Stimulated activated naive CD4-positive, alpha-beta T cell (primary cell): ENCODE measurements around the gene INPP5E.
A peak's percentile ranks its signal among the peaks of the same experiment; 100 is the strongest.

Experiments
- DNase-seq, 6 experiments: peaks; one replicate each; lab custom pipeline; 2025; lab: John Stamatoyannopoulos, UW

Gene INPP5E

DNA sequence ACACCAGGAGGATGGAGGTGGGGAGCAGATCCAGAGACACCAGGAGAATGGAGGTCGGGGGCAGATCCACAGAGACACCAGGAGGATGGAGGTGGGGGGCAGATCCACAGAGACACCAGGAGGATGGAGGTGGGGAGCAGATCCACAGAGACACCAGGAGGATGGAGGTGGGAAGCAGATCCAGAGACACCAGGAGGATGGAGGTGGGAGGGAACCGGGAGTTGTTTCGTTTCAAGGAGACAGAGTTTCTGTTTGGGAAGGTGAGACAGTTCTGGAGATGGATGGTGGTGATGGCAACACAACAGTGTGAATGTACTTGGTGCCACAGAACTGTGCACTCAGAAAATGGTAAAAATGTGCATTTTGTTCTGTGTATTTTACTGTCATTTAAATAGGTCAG, 9.0 kb upstream of the INPP5E start:
- no peak for DNase-seq

DNA sequence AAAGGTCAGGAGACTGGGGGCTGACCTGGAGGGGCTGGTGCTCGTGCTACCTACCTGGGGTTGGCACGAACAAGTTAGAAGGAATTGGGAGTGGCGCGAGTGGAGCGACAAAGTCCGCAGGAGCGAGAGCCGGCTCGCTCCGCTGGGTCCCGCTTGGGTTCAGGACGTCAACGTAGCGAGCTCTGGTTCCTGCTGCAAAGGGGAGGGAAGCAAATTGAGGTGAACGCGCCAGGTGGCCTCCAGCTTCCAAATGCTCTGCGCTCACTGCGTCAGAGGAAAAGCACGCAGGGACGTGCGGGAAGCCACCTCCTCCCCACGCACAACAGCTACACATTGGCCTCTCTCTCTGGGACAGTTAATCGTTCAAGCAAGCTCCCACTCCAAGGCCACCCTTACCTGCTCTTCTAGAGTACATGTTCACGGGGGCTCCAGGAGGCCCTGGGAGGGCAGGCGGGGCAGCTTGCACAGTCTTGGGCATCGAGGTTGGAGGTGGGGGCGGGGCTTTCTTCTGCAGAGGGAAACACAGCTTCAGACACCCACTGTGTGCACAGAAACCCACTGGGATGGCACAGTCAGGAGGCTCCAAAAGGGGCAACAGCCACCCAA, 7.6 kb upstream of the INPP5E start:
- DNase-seq, result no peak

DNA sequence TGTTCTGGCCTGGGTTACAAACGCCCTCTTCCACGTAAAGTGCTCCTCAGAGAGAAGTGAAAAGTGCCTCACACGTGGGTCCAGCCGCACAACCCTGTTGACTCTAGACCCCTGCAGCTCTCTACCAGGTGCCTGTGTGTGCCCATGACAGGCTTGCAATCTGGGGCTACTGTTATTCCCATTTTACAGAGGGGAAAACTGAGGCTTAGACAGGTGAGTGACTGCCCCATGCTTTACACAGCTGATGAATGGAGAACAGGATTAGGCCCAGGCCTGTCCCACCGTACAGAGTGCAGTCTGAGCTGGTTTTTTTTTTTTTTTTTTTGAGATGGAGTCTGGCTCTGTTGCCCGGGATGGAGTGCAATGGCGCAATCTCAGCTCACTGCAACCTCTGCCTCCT, 6.2 kb upstream of the INPP5E start:
- DNase-seq, result no peak

DNA sequence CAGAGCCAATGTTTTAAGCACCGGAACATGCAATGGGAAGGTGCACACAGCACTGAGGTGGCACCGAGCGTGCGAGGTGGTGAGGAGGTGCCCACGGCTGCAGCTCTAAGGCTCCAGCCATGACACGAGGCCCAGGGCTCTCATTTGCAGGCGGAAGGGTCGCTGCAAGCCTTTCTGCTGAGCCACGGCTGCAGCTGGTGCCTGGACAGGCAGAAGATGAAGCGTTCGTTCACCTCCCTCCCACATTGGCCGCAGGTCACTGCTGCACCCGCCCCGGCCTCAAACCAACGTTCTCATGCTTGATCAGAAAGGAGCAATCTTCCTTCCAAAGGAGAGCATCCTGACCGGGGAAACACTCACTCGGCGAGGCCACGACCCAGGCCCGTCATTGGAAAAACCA, 4.5 kb upstream of the INPP5E start:
- DNase-seq, result no peak

DNA sequence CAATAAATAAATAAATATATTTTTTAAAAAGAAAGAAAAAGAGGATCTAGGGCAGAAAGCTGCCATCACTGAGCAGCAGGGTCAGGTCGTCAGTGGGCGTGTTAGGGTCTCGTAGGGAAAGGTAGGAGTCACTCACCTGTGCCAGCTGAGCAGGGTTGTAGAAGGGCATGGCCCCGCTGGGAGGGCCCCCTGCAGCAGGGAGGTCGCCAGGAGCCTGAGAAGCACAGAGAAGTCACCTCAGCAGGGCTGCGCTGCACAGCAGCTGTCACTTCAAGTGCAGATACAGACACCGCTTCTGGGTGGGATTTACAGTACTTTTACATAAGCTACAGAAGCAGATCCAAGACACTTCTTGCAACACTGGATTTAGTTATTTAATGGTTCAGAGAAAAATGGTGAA, 4.0 kb upstream of the INPP5E start:
- DNase-seq, result no peak

DNA sequence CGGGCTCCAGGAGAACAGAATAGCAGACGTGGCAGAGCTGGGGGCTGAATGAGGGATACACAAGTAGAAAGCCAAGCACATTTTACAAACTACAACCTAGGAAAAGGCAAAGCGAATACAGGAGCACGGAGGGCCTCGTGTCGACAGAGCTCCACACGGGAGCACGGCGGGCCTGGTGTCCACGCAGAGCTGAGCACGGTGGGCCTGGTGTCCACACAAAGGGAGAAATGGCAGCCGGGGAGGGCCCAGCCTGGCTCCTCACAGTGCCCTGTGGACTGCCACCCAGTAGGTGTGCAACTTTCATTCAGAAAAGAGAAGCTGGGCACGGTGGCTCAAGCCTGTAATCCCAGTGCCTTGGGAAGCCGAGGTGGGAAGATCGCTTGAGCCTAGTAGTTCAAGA, 3.4 kb upstream of the INPP5E start:
- DNase-seq, result no peak

DNA sequence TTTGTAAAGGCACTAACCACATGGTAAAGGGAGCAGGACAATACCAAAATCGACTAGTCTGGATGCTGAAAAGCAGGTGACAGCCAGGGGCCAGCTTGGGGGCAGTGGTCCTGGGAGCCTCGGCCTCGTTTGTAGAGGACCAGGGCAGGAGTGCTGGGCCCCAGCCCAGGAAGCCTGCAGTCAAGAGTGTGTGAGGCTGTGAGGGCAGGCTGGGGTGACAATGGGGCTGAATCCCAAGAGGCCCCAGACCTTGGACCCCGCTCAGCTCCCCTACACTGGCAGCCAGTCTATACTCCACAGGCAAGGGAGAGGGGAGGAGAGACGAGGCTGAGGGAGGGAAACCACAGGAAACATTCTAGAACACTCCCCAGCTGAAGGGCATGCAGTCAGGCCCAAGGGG, 2.6 kb upstream of the INPP5E start:
- DNase-seq, result no peak

DNA sequence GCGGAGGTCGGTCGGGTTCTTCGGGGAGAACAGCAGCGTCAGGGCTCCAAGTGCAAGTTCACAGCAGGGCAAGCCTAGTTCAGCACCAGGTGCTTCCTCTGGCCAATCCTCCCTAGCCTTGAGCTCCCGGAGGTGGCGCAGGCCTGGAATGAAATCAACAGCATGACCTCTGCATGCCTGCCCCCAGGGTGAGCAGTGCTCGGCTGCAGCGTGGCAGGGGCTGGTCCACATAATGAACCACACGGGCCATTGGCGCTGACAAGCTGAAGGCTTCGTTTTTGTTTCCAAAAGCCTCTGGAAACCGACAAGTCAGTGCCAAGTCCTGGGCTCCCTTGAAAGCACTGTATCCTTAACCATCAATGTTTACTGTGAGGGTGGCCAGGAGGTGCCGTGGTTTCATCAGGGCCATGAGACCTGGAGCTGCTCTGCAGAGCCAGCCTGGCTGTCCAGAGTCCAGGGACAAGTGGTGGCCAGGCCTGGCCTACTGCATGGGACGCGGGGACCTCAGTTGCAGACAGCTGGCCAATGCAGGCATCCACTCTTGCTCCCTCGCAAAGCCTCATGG, 2.1 kb upstream of the INPP5E start:
- no peak for DNase-seq

DNA sequence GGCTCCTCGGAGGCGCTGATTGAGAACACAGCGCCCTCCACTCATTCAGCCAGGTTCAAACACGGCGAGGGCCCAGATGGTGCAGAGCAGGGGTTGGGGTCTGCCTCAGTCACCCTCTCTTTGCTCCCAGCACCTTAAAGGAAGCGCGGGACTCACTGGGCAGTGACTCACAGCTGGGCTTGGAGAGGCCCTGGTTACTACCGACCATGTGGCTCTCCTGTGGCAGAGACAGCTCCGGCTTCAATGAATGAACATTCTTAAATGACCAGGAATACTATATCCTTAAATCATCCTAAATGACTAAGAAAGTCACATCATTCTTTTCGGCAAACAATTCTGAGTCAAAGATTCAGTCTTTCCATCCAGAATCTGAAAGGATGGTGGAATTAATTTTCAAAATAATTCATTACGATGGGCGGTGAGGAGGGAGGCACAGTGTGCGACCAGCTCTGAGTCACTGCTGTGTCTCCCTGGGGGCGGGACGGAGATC, 1.6 kb upstream of the INPP5E start:
- DNase-seq, result no peak

DNA sequence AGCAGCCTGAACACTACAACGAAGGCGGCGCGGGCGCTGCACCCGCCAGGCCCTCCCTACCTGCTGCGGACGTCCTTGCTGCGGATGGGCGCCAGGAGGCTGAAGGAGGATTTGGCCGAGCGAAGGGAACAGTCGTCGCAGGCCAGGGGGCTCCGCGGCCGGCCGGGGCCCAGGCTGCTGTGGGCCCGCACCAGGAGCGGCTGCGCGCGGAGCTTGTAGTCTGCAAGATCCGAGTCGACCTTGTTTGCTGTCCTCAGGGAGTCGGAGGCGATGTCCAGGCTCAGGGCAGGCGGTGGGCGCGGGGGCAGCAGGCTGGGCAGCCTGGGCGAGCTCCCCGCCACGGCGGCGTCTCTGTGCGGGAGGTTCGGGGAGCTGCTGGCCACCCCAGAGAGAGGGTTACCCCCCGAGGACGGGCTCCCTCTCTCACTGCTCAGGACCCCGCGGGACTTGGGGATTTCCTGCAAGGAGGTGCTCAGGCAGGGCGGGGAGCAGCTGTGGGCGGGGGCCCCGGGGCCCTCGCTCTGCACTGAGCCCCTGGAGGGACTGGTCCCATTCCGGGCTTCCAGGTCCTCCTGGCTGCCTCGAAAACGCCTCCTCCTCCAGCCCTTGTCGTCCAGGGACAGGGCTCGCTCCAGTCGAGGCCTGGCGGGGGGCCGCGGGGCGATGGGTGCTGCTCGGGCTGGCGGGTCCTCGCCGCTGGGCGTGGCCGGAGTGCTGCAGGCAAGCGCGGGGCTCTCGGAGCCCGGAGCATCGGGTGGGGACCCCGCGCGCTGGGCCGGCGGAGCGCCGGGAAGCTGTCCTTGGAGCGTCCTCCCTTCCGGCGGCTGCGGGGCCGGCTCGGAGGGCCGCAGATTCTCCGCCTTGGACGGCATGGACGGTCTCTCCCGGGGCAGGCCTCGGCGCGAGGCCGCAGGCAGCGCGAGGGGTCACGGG, 831 bp downstream of the INPP5E start:
- peak; percentile 25 to 48 (median 42) for DNase-seq

DNA sequence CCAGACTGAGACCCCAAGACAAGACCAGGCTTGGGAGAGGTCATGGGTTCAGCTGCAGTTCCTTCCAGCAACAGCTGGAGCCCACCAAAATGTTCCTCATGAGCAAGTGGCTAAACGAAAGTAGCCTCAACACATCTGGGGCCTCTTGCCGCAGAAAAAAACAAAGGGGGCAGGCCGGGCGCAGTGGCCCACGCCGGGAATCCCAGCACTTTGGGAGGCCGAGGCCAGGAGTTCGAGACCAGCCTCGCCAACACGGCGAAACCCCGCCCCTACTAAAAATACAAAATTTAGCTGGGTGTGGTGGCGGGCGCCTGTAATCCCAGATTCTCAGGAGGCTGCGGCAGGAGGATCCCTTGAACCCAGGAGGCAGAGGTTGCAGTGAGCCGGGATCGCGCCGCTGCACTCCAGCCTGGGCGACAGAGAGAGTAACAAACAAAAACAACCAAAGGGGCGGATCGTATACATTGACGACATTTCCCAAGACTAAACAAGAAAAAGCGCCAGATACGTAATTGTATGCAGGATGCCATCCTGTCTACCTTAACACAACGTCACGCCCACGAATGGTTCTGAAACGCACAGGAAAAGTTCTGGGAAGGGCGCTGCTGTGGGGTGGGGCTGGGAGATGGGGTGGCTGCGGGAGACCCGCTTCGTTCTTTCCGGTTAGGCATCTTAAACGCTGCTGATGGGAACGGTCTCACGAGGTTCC, 1.7 kb downstream of the INPP5E start:
- DNase-seq, result peak in 1 of 6 experiments; percentile 23

DNA sequence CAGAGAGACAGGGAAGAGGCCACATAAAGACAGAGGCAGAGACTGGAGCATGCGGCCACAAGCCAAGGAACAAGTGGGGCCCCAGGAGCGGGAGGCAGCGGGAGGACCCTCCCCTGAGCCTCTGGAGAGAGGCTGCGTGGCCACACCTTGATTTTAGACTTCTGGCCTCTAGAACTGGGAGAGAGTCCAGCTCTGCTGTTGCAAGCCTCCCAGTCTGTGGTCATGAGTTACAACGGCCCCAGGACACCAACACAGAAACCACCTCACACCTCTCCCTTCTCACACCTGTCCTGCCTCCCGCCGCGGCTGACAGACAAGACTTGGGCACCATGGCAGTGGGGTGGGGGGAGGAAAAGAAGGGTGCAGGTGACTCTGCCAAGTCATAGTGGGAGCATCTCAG, 2.2 kb downstream of the INPP5E start:
- no peak for DNase-seq

DNA sequence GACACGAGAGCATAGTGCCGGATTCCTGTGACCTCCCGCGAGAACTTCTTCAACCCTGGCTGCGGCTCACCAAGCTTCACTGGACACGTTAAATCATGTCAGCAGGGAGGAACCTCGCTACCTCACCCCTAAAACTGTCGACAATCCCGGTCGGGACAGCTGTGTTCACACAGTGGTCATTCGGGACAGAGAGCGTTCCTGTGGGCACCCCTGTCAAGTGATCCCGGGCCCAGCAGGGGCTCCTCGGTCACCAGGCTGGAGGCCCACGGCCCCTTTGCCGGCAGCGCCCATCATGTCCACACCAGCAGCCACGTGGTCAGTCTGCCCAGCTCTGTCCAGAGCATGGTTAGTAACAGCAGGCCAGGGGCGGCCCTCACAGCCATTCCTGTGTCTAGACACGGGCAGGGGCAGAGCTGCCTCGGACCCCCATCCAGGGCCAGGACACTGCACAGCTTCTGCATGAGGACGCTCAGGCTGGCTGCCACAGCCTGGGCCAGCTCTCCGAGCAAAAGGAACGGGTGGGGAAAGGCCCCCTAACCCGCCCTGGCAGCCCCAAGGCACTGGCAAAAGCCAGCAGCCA, 3.5 kb downstream of the INPP5E start:
- no peak for DNase-seq

DNA sequence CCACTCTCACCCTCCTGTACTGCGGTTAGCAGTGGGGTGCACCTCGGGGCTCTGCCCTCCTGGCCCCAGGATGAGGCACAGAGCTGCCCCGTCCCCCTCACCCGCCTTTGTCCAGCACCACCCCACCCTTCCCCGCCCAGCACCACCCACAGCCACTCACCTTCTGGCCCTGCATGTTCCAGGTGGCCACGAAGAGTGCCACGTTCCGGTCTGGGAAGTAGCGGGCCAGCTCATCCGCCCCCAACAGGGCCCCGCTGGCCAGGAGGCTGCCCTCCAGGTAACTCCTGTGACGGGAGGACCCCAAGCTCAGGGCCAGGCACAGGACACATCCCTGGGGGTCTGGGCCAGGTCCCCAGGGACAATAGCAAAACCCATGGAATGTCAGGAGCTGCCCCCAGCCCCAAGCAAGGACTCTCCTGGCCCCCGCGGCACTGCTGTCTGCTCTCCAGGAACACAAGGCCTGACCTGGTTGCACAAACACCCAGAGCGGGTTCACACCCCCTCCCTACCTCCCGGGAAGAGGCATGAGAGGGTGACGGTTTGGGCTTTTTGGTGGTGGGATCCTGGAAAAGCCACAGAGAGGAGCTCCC, 5.0 kb downstream of the INPP5E start:
- no peak for DNase-seq

DNA sequence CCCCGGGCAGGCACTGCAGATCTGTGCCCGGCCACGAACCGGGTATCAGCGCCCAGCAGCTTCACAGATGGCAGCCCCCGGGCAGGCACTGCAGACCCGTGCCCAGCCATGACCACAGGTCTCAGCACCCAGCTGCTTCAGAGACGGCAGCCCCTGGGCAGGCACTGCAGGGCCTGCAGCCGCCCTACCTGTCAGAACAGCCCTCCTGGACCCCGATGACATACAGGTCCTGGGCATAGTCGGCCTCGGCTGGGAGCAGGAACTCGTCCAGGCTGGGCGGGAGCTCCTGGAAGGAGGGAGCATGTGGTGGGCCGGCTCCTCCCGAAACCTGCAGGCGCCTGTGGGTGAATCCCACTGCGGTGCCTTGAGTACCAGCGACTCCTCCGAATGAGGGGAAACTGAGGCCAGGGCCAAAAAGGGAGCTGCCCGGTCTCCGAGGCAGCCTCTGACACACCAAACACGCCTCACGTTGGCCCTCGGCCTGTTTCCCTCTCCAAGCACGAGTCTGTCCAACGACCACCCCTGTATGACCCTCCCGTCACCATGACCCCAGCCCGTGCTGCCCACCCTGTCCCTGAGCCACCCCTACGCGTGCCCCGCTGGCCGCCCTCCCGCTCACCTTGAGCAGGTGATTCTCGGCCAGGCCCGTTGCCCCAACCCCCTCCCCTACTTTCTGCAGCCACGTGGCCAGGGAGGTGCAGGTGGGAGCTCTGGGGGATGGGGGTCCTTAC, 5.6 kb downstream of the INPP5E start:
- no peak for DNase-seq

DNA sequence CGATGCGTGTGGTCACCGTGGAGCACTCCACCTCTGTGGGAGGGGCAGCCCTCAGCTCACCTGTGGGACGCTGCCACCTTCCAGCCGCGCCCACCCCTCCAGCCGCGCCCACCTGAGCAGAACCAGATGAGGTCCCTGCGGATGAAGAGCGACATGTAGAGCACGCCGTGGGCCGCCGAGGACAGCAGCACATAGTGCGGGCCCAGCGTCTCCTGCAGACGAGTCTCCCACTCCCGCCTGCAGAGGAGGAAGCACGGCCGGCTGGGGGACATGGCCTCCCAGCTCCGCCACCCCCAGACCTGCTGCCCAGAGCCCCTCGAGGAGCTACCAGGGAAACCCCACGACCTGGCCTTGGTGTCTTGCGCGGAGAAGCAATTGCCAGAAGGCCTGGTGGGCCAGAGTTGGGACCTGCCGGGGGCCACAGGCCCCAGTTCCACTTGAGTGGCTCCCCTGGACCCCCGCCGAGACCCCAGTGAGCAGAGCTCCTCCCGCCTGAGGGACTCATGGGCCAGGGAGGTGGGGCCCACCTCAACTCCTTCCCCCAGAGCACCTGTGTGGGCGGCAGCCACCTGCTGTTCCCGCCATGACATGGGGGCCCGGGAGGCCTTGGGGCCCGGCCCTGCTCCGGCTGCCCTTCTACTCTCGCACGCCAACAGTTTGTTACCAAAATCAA, 6.5 kb downstream of the INPP5E start:
- DNase-seq, result no peak

DNA sequence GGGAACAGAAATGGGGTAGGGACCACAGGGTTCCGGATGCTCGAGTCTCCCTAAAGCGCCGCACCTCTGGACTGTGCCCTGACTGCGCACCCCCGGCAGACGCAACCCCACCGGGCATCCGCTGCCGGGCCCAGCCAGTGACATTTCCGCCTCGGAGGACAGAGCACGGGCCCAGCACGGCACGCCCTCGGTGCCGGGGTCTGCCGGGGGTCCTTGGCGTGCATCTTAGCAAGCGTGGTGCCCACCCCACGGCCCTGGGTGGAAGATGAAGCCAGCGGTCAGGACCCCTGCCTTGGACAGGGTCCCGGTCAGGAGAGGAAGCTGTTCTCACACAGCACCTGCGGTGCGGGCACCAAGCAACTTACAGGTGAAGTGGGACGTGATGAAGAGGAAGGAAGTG, 7.1 kb downstream of the INPP5E start:
- no peak for DNase-seq

DNA sequence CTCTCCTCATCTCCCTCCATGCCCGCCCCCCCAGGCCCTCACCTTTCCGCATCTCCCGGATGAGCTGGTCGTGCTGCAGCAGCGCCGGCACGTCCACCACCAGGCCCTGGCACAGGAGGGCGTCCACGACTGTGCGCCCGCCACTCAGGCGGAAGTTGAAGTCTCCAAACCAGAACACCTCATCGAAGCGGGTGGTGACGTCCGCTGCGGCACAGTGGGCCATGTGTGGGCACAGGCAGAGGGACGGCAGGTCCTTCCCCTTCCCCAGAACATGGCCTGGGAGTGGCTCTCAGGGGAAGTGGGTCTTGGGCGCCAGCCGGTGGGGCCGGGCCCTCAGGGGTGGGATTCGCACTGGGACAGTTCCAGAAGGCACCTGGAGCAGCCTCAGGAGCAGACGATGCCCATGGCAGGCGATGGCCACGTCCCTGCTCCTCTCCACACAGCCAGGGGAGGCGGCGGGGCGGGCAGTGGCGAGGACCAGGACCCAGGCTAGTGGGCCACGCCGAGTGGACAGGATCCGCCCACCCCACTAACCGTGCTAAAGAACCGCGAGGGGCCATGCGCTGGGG, 7.8 kb downstream of the INPP5E start:
- DNase-seq, result no peak

DNA sequence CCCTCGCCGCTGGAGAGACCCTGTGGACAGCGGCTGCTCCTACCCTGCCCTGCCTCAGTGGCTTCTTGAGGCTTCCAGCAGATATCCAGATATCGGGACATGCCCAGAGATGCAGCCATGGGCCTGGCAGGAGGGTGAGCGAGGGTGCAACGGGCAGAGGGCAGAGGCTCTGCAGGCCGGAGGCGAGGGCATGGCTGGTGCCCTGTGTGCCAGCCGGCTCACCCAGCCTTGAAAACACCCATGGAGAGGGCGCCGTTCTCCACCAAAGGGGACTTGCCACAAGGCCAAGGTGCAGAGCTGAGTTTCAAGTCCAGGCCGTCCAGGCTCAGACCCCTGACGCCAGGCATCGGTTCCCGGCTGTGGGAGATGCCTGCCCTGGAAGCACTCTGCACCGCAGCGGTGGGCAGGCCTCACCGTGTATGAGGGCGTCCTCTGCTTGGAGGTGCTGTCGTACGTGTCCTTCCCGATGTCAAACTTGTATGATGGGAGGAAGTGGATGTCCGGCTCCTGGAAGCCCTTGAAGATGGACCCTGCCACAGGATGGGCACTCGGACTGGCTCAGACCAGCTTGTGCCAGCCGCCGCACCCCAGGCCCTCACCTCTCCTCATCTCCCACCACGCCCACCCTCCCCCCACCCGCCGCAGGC, 8.9 kb downstream of the INPP5E start:
- no peak for DNase-seq
